WTC11 (cell line): ENCODE results near the gene MAPK14. TPM values are rescaled to one million over a fixed set of nuclear protein-coding genes. Genes with fewer than 3 reads are reported as not detected.

Experiments
- ATAC-seq: fragments of 200-7000 bp; cut with Tn5 transposase; 2 replicates; pipeline ENCODE4 v1.10.0; 2021; ENCODE audit warnings: mild to moderate bottlenecking, moderate library complexity
- CTCF ChIA-PET: fragments of 300-600 bp; sonication (Branson Sonifier 250); formaldehyde crosslinking; loops from one replicate; lab custom pipeline; 2021; ENCODE audit warnings: antibody characterized with exemption; lab: Charles Lee
- POLR2A ChIA-PET: fragments of 350-600 bp; sonication (Branson Sonifier 250); formaldehyde crosslinking; loops from one replicate; lab custom pipeline; 2021; ENCODE audit warnings: antibody characterized with exemption; lab: Charles Lee
- DNase-seq: peaks from one replicate; pipeline ENCODE4 v3.0.0; 2021; ENCODE audit warnings: low spot score
- H3K27ac Mint-ChIP-seq: 2 replicates; pipeline ENCODE4 v1.8.0; 2021; ENCODE audit warnings: mixed read lengths
- H3K27me3 Mint-ChIP-seq: 2 replicates; pipeline ENCODE4 v1.8.0; 2021; ENCODE audit warnings: low read depth, mild to moderate bottlenecking, moderate library complexity, mixed read lengths
- H3K36me3 Mint-ChIP-seq: 2 replicates; pipeline ENCODE4 v1.8.0; 2021; ENCODE audit warnings: mixed read lengths
- H3K4me1 Mint-ChIP-seq: 2 replicates; pipeline ENCODE4 v1.8.0; 2022; ENCODE audit warnings: mixed read lengths
- H3K4me3 Mint-ChIP-seq: 2 replicates; pipeline ENCODE4 v1.8.0; 2021; ENCODE audit warnings: mild to moderate bottlenecking, moderate library complexity, mixed read lengths
- H3K9me3 Mint-ChIP-seq: 2 replicates; pipeline ENCODE4 v1.8.0; 2021; ENCODE audit warnings: mixed read lengths
- ATF1 ChIP-seq: sonication (generic); formaldehyde crosslinking; IDR thresholded peaks from 2 replicates; pipeline ENCODE4 v1.8.1; 2023; ENCODE audit warnings: mild to moderate bottlenecking, moderate library complexity, missing genetic modification reagents
- CBFB ChIP-seq: sonication (generic); formaldehyde crosslinking; IDR thresholded peaks from 2 replicates; pipeline ENCODE4 v1.8.1; 2022; ENCODE audit warnings: mild to moderate bottlenecking, low read depth, missing genetic modification reagents
- ELF4 ChIP-seq: sonication (generic); formaldehyde crosslinking; IDR thresholded peaks from 2 replicates; pipeline ENCODE4 v1.8.1; 2022; ENCODE audit warnings: low read depth, mild to moderate bottlenecking, moderate library complexity, missing genetic modification reagents
- ETV6 ChIP-seq: sonication (generic); formaldehyde crosslinking; IDR thresholded peaks from 2 replicates; pipeline ENCODE4 v1.8.1; 2022; ENCODE audit warnings: mild to moderate bottlenecking, missing genetic modification reagents
- FOXK1 ChIP-seq: sonication (generic); formaldehyde crosslinking; IDR thresholded peaks from 2 replicates; pipeline ENCODE4 v1.8.0; 2022; ENCODE audit warnings: mild to moderate bottlenecking, moderate library complexity, missing genetic modification reagents
- GTF2I ChIP-seq: fragments of 250-450 bp; sonication (Bioruptor Pico); conservative IDR thresholded peaks from 2 replicates; pipeline ENCODE4 v1.4.0; 2021; ENCODE audit warnings: mild to moderate bottlenecking
- HMGA2 ChIP-seq: fragments of 250-450 bp; sonication (Bioruptor Pico); IDR thresholded peaks from 2 replicates; pipeline ENCODE4 v1.4.0; 2021; ENCODE audit warnings: mild to moderate bottlenecking, moderate library complexity
- JAZF1 ChIP-seq: fragments of 250-450 bp; sonication (Bioruptor Pico); IDR thresholded peaks from 2 replicates; pipeline ENCODE4 v1.9.0; 2021; ENCODE audit warnings: moderate library complexity, mild to moderate bottlenecking, inconsistent platforms
- NFATC4 ChIP-seq: fragments of 250-450 bp; sonication (Bioruptor Pico); IDR thresholded peaks from 2 replicates; pipeline ENCODE4 v1.9.0; 2021; ENCODE audit warnings: mild to moderate bottlenecking
- NR3C1 ChIP-seq: sonication (generic); formaldehyde crosslinking; conservative IDR thresholded peaks from 2 replicates; pipeline ENCODE4 v1.8.1; 2023; ENCODE audit warnings: low read depth, mild to moderate bottlenecking, missing genetic modification reagents
- SMAD4 ChIP-seq: sonication (generic); formaldehyde crosslinking; IDR thresholded peaks from 2 replicates; pipeline ENCODE4 v1.8.0; 2022; ENCODE audit warnings: mild to moderate bottlenecking, missing genetic modification reagents
- TCF7 ChIP-seq: sonication (generic); formaldehyde crosslinking; IDR thresholded peaks from 2 replicates; pipeline ENCODE4 v1.8.0; 2022; ENCODE audit warnings: mild to moderate bottlenecking, low read depth, missing genetic modification reagents, moderate library complexity
- ZNF138 ChIP-seq: sonication (generic); formaldehyde crosslinking; conservative IDR thresholded peaks from 2 replicates; pipeline ENCODE4 v1.8.1; 2022; ENCODE audit warnings: mild to moderate bottlenecking, moderate library complexity, missing genetic modification reagents
- ZNF396 ChIP-seq: fragments of 250-450 bp; sonication (Bioruptor Pico); IDR thresholded peaks from 2 replicates; pipeline ENCODE4 v1.8.0; 2021; ENCODE audit warnings: mild to moderate bottlenecking, moderate library complexity, borderline replicate concordance
- ZNF416 ChIP-seq: fragments of 250-450 bp; sonication (Bioruptor Pico); IDR thresholded peaks from 2 replicates; pipeline ENCODE4 v1.9.0; 2021; ENCODE audit warnings: mild to moderate bottlenecking, inconsistent platforms
- total RNA-seq: library from RNA; stranded (reverse); gene quantifications from 3 replicates; pipeline ENCODE4 v1.2.3, GENCODE V29; 2021
- TF ChIP-seq, protein P1 (sequence below): sonication (generic); formaldehyde crosslinking; IDR thresholded peaks from 2 replicates; pipeline ENCODE4 v1.8.1; 2023; ENCODE audit warnings: mild to moderate bottlenecking, missing genetic modification reagents, moderate library complexity
- TF ChIP-seq, protein P2 (sequence below): sonication (generic); formaldehyde crosslinking; IDR thresholded peaks from 2 replicates; pipeline ENCODE4 v1.8.1; 2022; ENCODE audit warnings: mild to moderate bottlenecking, missing genetic modification reagents, moderate library complexity, borderline replicate concordance
- TF ChIP-seq, protein P3 (sequence below): sonication (generic); formaldehyde crosslinking; IDR thresholded peaks from 2 replicates; pipeline ENCODE4 v1.8.0; 2023; ENCODE audit warnings: mild to moderate bottlenecking, missing genetic modification reagents
- TF ChIP-seq, protein P4 (sequence below): sonication (generic); formaldehyde crosslinking; IDR thresholded peaks from 2 replicates; pipeline ENCODE4 v1.8.1; 2022; ENCODE audit warnings: mild to moderate bottlenecking, moderate library complexity, missing genetic modification reagents
- TF ChIP-seq, protein P5 (sequence below): fragments of 250-450 bp; sonication (Bioruptor Pico); IDR thresholded peaks from 2 replicates; pipeline ENCODE4 v1.9.0; 2021; ENCODE audit warnings: moderate library complexity, mild to moderate bottlenecking, inconsistent platforms, borderline replicate concordance
- TF ChIP-seq, protein P6 (sequence below): sonication (generic); formaldehyde crosslinking; IDR thresholded peaks from 2 replicates; pipeline ENCODE4 v1.8.1; 2022; ENCODE audit warnings: missing genetic modification reagents, borderline replicate concordance

MAPK14 gene
- total RNA-seq, 1 experiment from 2014 or later, result 34.0 TPM

DNA sequence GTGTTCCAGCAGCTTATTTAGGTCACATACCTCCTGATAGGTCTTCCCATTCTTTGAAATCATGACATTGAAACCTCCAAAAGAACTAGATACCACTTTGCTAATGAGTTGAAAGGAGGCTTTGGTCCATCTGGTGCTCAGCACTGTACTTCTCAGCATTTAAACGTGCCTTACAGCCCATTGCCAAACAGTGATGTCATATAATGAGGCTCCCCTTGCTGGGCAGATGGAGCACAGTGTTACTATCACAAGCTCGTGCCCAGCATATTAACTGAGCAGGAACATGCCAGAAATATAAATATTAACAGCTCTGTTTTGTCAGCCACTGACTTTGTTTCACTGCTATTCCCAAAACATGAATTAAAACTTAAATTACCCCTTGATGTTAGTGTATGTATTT, 77.2 kb downstream of the MAPK14 start:
- no peak for DNase-seq
- ChIA-PET CTCF (interaction anchor here (0.6 to 1.1 kb wide), 4 partner anchors 11 to 30 kb away, joined by 3 to 4 read pairs (median 3); no protein-coding TSS in a partner anchor), POLR2A (interaction anchor here (0.5 kb wide), 1 partner anchor 250 kb away, joined by 3 read pairs; no protein-coding TSS in a partner anchor)
- Mint-ChIP-seq H3K36me3 (peaks cover 16% of the 10 kb centered on the region), H3K27ac (no peak overlapping the region), H3K27me3 (no peaks in the 10 kb centered on the region), H3K9me3 (no peaks in the 10 kb centered on the region), H3K4me3 (no peak overlapping the region), H3K4me1 (no peaks in the 10 kb centered on the region)
- no peak for ATAC-seq
- TF ChIP-seq ETV6 (CRISPR knock-in tag), result no peak
- TF ChIP-seq TCF7 (CRISPR knock-in tag), result no peak
- TF ChIP-seq, protein P1, sequence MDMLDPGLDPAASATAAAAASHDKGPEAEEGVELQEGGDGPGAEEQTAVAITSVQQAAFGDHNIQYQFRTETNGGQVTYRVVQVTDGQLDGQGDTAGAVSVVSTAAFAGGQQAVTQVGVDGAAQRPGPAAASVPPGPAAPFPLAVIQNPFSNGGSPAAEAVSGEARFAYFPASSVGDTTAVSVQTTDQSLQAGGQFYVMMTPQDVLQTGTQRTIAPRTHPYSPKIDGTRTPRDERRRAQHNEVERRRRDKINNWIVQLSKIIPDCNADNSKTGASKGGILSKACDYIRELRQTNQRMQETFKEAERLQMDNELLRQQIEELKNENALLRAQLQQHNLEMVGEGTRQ (CRISPR knock-in tag), result no peak
- no peak for TF ChIP-seq ATF1 (CRISPR knock-in tag)
- TF ChIP-seq, protein P2, sequence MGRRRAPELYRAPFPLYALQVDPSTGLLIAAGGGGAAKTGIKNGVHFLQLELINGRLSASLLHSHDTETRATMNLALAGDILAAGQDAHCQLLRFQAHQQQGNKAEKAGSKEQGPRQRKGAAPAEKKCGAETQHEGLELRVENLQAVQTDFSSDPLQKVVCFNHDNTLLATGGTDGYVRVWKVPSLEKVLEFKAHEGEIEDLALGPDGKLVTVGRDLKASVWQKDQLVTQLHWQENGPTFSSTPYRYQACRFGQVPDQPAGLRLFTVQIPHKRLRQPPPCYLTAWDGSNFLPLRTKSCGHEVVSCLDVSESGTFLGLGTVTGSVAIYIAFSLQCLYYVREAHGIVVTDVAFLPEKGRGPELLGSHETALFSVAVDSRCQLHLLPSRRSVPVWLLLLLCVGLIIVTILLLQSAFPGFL (CRISPR knock-in tag), result no peak
- no peak for TF ChIP-seq ZNF138 (CRISPR knock-in tag)
- no peak for TF ChIP-seq GTF2I
- TF ChIP-seq, protein P3, sequence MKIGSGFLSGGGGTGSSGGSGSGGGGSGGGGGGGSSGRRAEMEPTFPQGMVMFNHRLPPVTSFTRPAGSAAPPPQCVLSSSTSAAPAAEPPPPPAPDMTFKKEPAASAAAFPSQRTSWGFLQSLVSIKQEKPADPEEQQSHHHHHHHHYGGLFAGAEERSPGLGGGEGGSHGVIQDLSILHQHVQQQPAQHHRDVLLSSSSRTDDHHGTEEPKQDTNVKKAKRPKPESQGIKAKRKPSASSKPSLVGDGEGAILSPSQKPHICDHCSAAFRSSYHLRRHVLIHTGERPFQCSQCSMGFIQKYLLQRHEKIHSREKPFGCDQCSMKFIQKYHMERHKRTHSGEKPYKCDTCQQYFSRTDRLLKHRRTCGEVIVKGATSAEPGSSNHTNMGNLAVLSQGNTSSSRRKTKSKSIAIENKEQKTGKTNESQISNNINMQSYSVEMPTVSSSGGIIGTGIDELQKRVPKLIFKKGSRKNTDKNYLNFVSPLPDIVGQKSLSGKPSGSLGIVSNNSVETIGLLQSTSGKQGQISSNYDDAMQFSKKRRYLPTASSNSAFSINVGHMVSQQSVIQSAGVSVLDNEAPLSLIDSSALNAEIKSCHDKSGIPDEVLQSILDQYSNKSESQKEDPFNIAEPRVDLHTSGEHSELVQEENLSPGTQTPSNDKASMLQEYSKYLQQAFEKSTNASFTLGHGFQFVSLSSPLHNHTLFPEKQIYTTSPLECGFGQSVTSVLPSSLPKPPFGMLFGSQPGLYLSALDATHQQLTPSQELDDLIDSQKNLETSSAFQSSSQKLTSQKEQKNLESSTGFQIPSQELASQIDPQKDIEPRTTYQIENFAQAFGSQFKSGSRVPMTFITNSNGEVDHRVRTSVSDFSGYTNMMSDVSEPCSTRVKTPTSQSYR, result no peak
- no peak for TF ChIP-seq JAZF1 (CRISPR knock-in tag)
- TF ChIP-seq, protein P4, sequence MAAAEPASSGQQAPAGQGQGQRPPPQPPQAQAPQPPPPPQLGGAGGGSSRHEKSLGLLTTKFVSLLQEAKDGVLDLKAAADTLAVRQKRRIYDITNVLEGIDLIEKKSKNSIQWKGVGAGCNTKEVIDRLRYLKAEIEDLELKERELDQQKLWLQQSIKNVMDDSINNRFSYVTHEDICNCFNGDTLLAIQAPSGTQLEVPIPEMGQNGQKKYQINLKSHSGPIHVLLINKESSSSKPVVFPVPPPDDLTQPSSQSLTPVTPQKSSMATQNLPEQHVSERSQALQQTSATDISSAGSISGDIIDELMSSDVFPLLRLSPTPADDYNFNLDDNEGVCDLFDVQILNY (CRISPR knock-in tag), result no peak
- no peak for TF ChIP-seq CBFB (CRISPR knock-in tag)
- TF ChIP-seq ELF4 (CRISPR knock-in tag), result no peak

DNA sequence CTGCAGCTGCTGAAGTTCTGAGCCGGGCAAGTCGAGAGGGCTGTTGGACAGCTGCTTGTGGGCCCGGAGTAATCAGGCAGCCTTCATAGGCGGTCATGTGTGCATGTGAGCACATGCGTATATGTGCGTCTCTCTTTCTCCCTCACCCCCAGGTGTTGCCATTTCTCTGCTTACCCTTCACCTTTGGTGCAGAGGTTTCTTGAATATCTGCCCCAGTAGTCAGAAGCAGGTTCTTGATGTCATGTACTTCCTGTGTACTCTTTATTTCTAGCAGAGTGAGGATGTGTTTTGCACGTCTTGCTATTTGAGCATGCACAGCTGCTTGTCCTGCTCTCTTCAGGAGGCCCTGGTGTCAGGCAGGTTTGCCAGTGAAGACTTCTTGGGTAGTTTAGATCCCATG, 81.5 kb downstream of the MAPK14 start:
- peaks cover 7% of the 10 kb centered on the region for H3K4me1 Mint-ChIP-seq
- peaks cover 14% of the 10 kb centered on the region; the same call in 1 of the 2 replicates for H3K36me3 Mint-ChIP-seq
- no peaks in the 10 kb centered on the region for H3K27me3 Mint-ChIP-seq
- no peak overlapping the region for H3K4me3 Mint-ChIP-seq
- ChIA-PET CTCF (interaction anchor here (1.4 kb wide), 1 partner anchor 15 kb away, joined by 3 read pairs; no protein-coding TSS in a partner anchor), POLR2A (no interaction called here)
- no peak overlapping the region for H3K27ac Mint-ChIP-seq
- no peak for DNase-seq
- ATAC-seq, result no peak
- TF ChIP-seq, protein P2 (CRISPR knock-in tag), result no peak
- TF ChIP-seq HMGA2 (CRISPR knock-in tag) (no peak), ELF4 (CRISPR knock-in tag) (no peak), FOXK1 (CRISPR knock-in tag) (no peak), SMAD4 (no peak), ZNF396 (CRISPR knock-in tag) (no peak), NR3C1 (CRISPR knock-in tag) (no peak), ZNF416 (CRISPR knock-in tag) (no peak), NFATC4 (CRISPR knock-in tag) (no peak), ETV6 (CRISPR knock-in tag) (no peak)
- TF ChIP-seq, protein P5, sequence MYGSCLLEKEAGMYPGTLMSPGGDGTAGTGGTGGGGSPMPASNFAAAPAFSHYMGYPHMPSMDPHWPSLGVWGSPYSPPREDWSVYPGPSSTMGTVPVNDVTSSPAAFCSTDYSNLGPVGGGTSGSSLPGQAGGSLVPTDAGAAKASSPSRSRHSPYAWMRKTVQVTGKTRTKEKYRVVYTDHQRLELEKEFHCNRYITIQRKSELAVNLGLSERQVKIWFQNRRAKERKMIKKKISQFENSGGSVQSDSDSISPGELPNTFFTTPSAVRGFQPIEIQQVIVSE (CRISPR knock-in tag), result no peak
- TF ChIP-seq, protein P3, result no peak
- TF ChIP-seq, protein P6, sequence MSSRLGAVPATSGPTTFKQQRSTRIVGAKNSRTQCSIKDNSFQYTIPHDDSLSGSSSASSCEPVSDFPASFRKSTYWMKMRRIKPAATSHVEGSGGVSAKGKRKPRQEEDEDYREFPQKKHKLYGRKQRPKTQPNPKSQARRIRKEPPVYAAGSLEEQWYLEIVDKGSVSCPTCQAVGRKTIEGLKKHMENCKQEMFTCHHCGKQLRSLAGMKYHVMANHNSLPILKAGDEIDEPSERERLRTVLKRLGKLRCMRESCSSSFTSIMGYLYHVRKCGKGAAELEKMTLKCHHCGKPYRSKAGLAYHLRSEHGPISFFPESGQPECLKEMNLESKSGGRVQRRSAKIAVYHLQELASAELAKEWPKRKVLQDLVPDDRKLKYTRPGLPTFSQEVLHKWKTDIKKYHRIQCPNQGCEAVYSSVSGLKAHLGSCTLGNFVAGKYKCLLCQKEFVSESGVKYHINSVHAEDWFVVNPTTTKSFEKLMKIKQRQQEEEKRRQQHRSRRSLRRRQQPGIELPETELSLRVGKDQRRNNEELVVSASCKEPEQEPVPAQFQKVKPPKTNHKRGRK (CRISPR knock-in tag), result no peak
- no peaks in the 10 kb centered on the region for H3K9me3 Mint-ChIP-seq
